CD14-positive monocyte (primary cell): ENCODE measurements around the gene SAT2. TPM values are rescaled to one million over a fixed set of nuclear protein-coding genes. Genes with fewer than 3 reads are reported as not detected.
A peak's percentile ranks its signal among the peaks of the same experiment; 100 is the strongest.
"Not testable (repeated sequence)": the region's sequence is repeated elsewhere in the genome, so short reads cannot be mapped to it uniquely, and the experiment has no call there.

Source experiments
- DNase-seq, 3 donors: peaks; one replicate each; pipeline ENCODE4 v3.0.0-alpha.2; 2011 to 2022
- H2AFZ ChIP-seq: 2 replicates; pipeline ENCODE4 v1.6.0; 2012; ENCODE audit warnings: mild to moderate bottlenecking, low read depth, low read length, inconsistent platforms; ENCODE audit not compliant: insufficient read depth, poor library complexity, severe bottlenecking
- H3K27ac ChIP-seq, 2 donors: 1 replicate in 1 of 2; 2 replicates in 1 of 2; pipeline ENCODE4 v1.5.1; 2012 to 2013; ENCODE audit warnings: low read length in 2 of 2, control low read depth in 1 of 2, inconsistent platforms in 1 of 2, low read depth in 1 of 2, mild to moderate bottlenecking in 1 of 2
- H3K27me3 ChIP-seq, 2 donors: one replicate each; pipeline versions ENCODE4 v1.6.0 to v1.6.1; 2011 to 2013; ENCODE audit warnings: low read length in 2 of 2; ENCODE audit not compliant: control insufficient read depth in 2 of 2, insufficient read depth in 2 of 2
- H3K36me3 ChIP-seq, 2 donors: replicated peaks in 1 of 2; 1 replicate in 1 of 2; 2 replicates in 1 of 2; pipeline versions ENCODE4 v1.5.1 to v1.6.1; 2012 to 2013; ENCODE audit warnings: low read length in 2 of 2, control low read depth in 1 of 2, inconsistent platforms in 1 of 2, mild to moderate bottlenecking in 1 of 2; ENCODE audit not compliant: insufficient read depth in 2 of 2, control insufficient read depth in 1 of 2
- H3K4me1 ChIP-seq, 2 donors: 1 replicate in 1 of 2; 2 replicates in 1 of 2; pipeline versions ENCODE4 v1.5.1 to v1.6.1; 2012 to 2013; ENCODE audit warnings: low read length in 2 of 2, control low read depth in 1 of 2, inconsistent platforms in 1 of 2, mild to moderate bottlenecking in 1 of 2, moderate library complexity in 1 of 2; ENCODE audit not compliant: insufficient read depth in 2 of 2, control insufficient read depth in 1 of 2
- H3K4me2 ChIP-seq: replicated peaks from 2 replicates; pipeline ENCODE3; 2012; ENCODE audit warnings: low read length, moderate library complexity, mild to moderate bottlenecking; ENCODE audit not compliant: poor library complexity, severe bottlenecking; ENCODE audit errors: extremely low read depth
- H3K4me3 ChIP-seq, 3 experiments: fragments of 200-600 bp in 1 of 3; sonication (generic) in 1 of 3; replicated peaks in 1 of 3; 1 replicate in 2 of 3; 2 replicates in 1 of 3; pipeline ENCODE4 v1.5.1; 2011 to 2013; ENCODE audit warnings: low read length in 3 of 3, mild to moderate bottlenecking in 3 of 3, control low read depth in 2 of 3, low read depth in 2 of 3, inconsistent platforms in 1 of 3, moderate library complexity in 1 of 3
- H3K79me2 ChIP-seq: 2 replicates; pipeline ENCODE4 v1.6.0; 2012; ENCODE audit warnings: mild to moderate bottlenecking, control low read depth, inconsistent platforms, low read length, moderate library complexity; ENCODE audit not compliant: insufficient read depth
- H3K9ac ChIP-seq: 2 replicates; pipeline ENCODE4 v1.6.0; 2017; ENCODE audit warnings: low read length, mild to moderate bottlenecking; ENCODE audit not compliant: insufficient read depth, poor library complexity, severe bottlenecking
- H3K9me3 ChIP-seq, 2 donors: replicated peaks in 1 of 2; 1 replicate in 1 of 2; 2 replicates in 1 of 2; pipeline versions ENCODE4 v1.5.1 to v1.6.1; 2012 to 2013; ENCODE audit warnings: low read length in 2 of 2, control low read depth in 1 of 2; ENCODE audit not compliant: control insufficient read depth in 1 of 2, insufficient read depth in 1 of 2
- H4K20me1 ChIP-seq: 2 replicates; pipeline ENCODE4 v1.6.0; 2012; ENCODE audit warnings: mild to moderate bottlenecking, low read length, control low read depth, moderate library complexity; ENCODE audit not compliant: insufficient read depth
- H3K27ac Mint-ChIP-seq, 7 donors: one replicate each; pipeline ENCODE4 v1.8.0; 2020; ENCODE audit warnings: mild to moderate bottlenecking in 7 of 7, mixed read lengths in 7 of 7, moderate library complexity in 6 of 7, inconsistent platforms in 2 of 7
- H3K27me3 Mint-ChIP-seq, 3 donors: one replicate each; pipeline ENCODE4 v1.8.0; 2021 to 2022; ENCODE audit warnings: low read depth in 3 of 3, mild to moderate bottlenecking in 3 of 3, mixed read lengths in 3 of 3, moderate library complexity in 3 of 3, inconsistent platforms in 1 of 3
- H3K36me3 Mint-ChIP-seq, 2 donors: one replicate each; pipeline ENCODE4 v1.8.0; 2020; ENCODE audit warnings: mixed read lengths in 2 of 2, inconsistent platforms in 1 of 2, mild to moderate bottlenecking in 1 of 2
- H3K4me1 Mint-ChIP-seq: one replicate; pipeline ENCODE4 v1.8.0; 2020; ENCODE audit warnings: mild to moderate bottlenecking, mixed read lengths
- H3K4me3 Mint-ChIP-seq, 2 donors: one replicate each; pipeline ENCODE4 v1.8.0; 2020; ENCODE audit warnings: mild to moderate bottlenecking in 2 of 2, mixed read lengths in 2 of 2, moderate library complexity in 1 of 2
- H3K9me3 Mint-ChIP-seq, 7 donors: one replicate each; pipeline ENCODE4 v1.8.0; 2020 to 2022; ENCODE audit warnings: mixed read lengths in 7 of 7, mild to moderate bottlenecking in 6 of 7, moderate library complexity in 6 of 7, inconsistent platforms in 2 of 7
- CTCF ChIP-seq: fragments of 200-600 bp; IDR thresholded peaks from one replicate; pipeline ENCODE4 v1.8.0; 2022; ENCODE audit warnings: antibody characterized with exemption, mild to moderate bottlenecking
- WGBS: methylation state at CpG from one replicate; pipeline ENCODE4 v1.1.5; 2013; ENCODE audit warnings: missing lambda C conversion rate; ENCODE audit not compliant: insufficient coverage; 5-methylcytosine and 5-hydroxymethylcytosine counted together
- intact Hi-C, 2 donors: fragments of 100-400 bp; cut with micrococcal nuclease; formaldehyde crosslinking; loops; one replicate each; pipeline versions ENCODE4 v1.15.0 to v1.15.1; 2023
- polyA plus RNA-seq, 3 donors: library from polyadenylated mRNA; depleted of rRNA in 1 of 3; unstranded in 2 of 3; stranded (reverse) in 1 of 3; fragments of 300-500 nt in 2 of 3; fragments of >200 nt in 1 of 3; fragmentation: Illumina TruSeq in 2 of 3; gene quantifications; 1 replicate in 2 of 3; 2 replicates in 1 of 3; pipeline ENCODE4 v1.2.3, GENCODE V29; 2012 to 2021

The SAT2 gene
- polyA plus RNA-seq, 3 donors, result 83.4 to 155 (median 89.8) TPM

- H3K79me2 ChIP-seq, result peaks cover 71% of the 10 kb centered on the region
- no peak overlapping the region for H3K4me3 ChIP-seq
- DNase-seq, result no peak
- no peak overlapping the region for H3K4me2 ChIP-seq
- H2AFZ ChIP-seq, result no peak overlapping the region
- H3K36me3 ChIP-seq, result peaks cover 9 to 22% of the 10 kb centered on the region in 2 donors
- WGBS, result 100% methylated on average over 1 of the region's 2 CpGs
- Mint-ChIP-seq H3K9me3 (no peaks in the 10 kb centered on the region), H3K27me3 (no peaks in the 10 kb centered on the region), H3K4me3 (no peak overlapping the region), H3K4me1 (peaks cover 38% of the 10 kb centered on the region), H3K36me3 (peaks cover 18 to 27% of the 10 kb centered on the region in 2 donors), H3K27ac (peak overlapping the region in 2 of 7 donors; percentile 47 to 72)
- intact Hi-C loops, result no loop called here
- H3K9me3 ChIP-seq, result no peaks in the 10 kb centered on the region
- H4K20me1 ChIP-seq, result peaks cover 54% of the 10 kb centered on the region
- H3K9ac ChIP-seq, result no peak overlapping the region
- H3K27me3 ChIP-seq, result no peaks in the 10 kb centered on the region
- no peak for TF ChIP-seq CTCF
- H3K27ac ChIP-seq, result no peak overlapping the region
- peaks cover 24 to 31% of the 10 kb centered on the region in 2 donors for H3K4me1 ChIP-seq
Measured at GRCh38 chr17:7610641-7611040, 17.0 kb downstream of the SAT2 start.

- H3K36me3 Mint-ChIP-seq, result peaks cover 52 to 63% of the 10 kb centered on the region in 2 donors
- peaks cover 40% of the 10 kb centered on the region for H3K79me2 ChIP-seq
- intact Hi-C loops, result no loop called here
- H3K27ac Mint-ChIP-seq, result no peak overlapping the region
- no peaks in the 10 kb centered on the region for H3K4me1 ChIP-seq
- H2AFZ ChIP-seq, result no peak overlapping the region
- H3K27me3 ChIP-seq, result no peaks in the 10 kb centered on the region
- no peak overlapping the region for H3K4me3 Mint-ChIP-seq
- peak overlapping the region in 1 of 2 donors; percentile 20 for H3K27ac ChIP-seq
- no CpG with 5 or more reads among the region's 4 CpGs for WGBS
- H3K9ac ChIP-seq, result no peak overlapping the region
- H3K4me1 Mint-ChIP-seq, result peaks cover 12% of the 10 kb centered on the region
- H4K20me1 ChIP-seq, result peaks cover 39% of the 10 kb centered on the region
- H3K27me3 Mint-ChIP-seq, result no peaks in the 10 kb centered on the region
- no peak overlapping the region for H3K4me2 ChIP-seq
- H3K36me3 ChIP-seq, result peaks cover 42 to 65% of the 10 kb centered on the region in 2 donors
- no peaks in the 10 kb centered on the region for H3K9me3 ChIP-seq
- H3K4me3 ChIP-seq, result no peak overlapping the region
- no peak for TF ChIP-seq CTCF
- DNase-seq, result no peak
- H3K9me3 Mint-ChIP-seq, result no peaks in the 10 kb centered on the region
Measured at GRCh38 chr17:7606280-7606679, 21.3 kb downstream of the SAT2 start.

- H3K4me2 ChIP-seq, H3K27me3 ChIP-seq, H3K9me3 ChIP-seq, H2AFZ ChIP-seq, H3K4me3 Mint-ChIP-seq, H3K4me1 ChIP-seq, H4K20me1 ChIP-seq, intact Hi-C loops, H3K9ac ChIP-seq, H3K27me3 Mint-ChIP-seq, H3K9me3 Mint-ChIP-seq, H3K4me1 Mint-ChIP-seq, H3K27ac ChIP-seq, DNase-seq, H3K4me3 ChIP-seq, H3K79me2 ChIP-seq: not testable (repeated sequence)
- H3K36me3 Mint-ChIP-seq, result peaks cover 80 to 97% of the 10 kb centered on the region in 2 donors
- peak overlapping the region in 1 of 7 donors; percentile 37 for H3K27ac Mint-ChIP-seq
- WGBS, result no CpG with 5 or more reads among the region's 5 CpGs
- H3K36me3 ChIP-seq, result peaks cover 85 to 97% of the 10 kb centered on the region in 2 donors
Measured at GRCh38 chr17:7597561-7597960, 30.1 kb downstream of the SAT2 start.
